LNCAP (cell line): ENCODE measurements around the gene GPER1.

Source experiments
- TF ChIP-seq, protein P1 (sequence below): fragments of 450-650 bp; IDR thresholded peaks from 2 replicates; pipeline ENCODE4 v1.5.1; 2017; ENCODE audit warnings: mild to moderate bottlenecking

The GPER1 gene

GRCh38 chr7:1130021-1130990 is 42.4 kb downstream of the GPER1 start:
- TF ChIP-seq, protein P1, sequence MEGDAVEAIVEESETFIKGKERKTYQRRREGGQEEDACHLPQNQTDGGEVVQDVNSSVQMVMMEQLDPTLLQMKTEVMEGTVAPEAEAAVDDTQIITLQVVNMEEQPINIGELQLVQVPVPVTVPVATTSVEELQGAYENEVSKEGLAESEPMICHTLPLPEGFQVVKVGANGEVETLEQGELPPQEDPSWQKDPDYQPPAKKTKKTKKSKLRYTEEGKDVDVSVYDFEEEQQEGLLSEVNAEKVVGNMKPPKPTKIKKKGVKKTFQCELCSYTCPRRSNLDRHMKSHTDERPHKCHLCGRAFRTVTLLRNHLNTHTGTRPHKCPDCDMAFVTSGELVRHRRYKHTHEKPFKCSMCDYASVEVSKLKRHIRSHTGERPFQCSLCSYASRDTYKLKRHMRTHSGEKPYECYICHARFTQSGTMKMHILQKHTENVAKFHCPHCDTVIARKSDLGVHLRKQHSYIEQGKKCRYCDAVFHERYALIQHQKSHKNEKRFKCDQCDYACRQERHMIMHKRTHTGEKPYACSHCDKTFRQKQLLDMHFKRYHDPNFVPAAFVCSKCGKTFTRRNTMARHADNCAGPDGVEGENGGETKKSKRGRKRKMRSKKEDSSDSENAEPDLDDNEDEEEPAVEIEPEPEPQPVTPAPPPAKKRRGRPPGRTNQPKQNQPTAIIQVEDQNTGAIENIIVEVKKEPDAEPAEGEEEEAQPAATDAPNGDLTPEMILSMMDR: no peak

GRCh38 chr7:1131471-1132265 is 43.8 kb downstream of the GPER1 start:
- TF ChIP-seq, protein P1: no peak

GRCh38 chr7:1134951-1135350 is 47.0 kb downstream of the GPER1 start:
- TF ChIP-seq, protein P1: no peak

GRCh38 chr7:1136841-1137516 is 49.1 kb downstream of the GPER1 start:
- TF ChIP-seq, protein P1: no peak

DNA sequence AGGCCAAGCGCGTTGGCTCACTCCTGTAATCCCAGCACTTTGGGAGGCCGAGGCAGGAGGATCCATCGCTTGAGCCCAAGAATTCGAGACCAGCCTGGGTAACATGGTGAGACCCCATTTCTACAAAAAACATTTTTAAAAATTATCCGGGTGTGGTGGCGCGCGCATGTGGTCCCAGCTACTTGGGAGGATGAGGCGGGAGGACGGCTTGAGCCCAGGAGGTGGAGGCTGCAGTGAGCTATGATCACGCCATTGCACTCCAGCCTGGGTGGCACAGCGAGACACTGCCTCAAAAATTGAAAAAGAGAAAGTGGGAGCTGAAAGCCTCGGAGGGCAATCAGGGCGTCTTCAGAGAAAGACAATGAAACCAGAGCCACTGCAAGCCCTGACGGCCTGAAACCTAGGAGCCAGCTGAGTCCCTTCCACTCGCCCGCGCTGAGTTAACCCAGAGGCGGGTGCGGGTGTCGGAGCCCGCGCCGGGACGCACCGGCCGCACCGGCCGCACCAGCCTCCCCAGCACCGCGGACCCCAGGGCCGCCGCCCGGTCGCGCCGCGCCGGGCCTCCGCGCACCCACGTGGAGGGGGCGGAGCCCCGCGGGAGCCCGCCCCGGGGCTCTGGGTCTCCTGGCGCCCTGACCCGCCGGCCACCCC is 49.7 kb downstream of the GPER1 start:
- TF ChIP-seq, protein P1: no peak

- TF ChIP-seq, protein P1: no peak
Measured at GRCh38 chr7:1140476-1141104, 52.7 kb downstream of the GPER1 start.
